Activated T-cell treated with anti-CD3 and anti-CD28 coated beads, Interleukin-2, amount 50 U/mL, for 72 hours (primary cell): Measurements from ENCODE around the gene PLAGL2. TPM values are rescaled to one million over a fixed set of nuclear protein-coding genes. Genes with fewer than 3 reads are reported as not detected.
"Not testable (repeated sequence)": the region's sequence is repeated elsewhere in the genome, so short reads cannot be mapped to it uniquely, and the experiment has no call there.

ENCODE experiments used
- ATAC-seq, 2 donors: fragments of 150-1000 bp; cut with Tn5 transposase; replicated peaks in 1 of 2; 2 replicates each; pipeline ENCODE4 v1.10.0; 2021; ENCODE audit warnings: moderate library complexity in 2 of 2, mild to moderate bottlenecking in 1 of 2
- DNase-seq, 2 donors: peaks; one replicate each; pipeline ENCODE4 v3.0.0; 2021 to 2022; ENCODE audit warnings: mixed read lengths in 1 of 2
- H3K27ac Mint-ChIP-seq: one replicate; pipeline ENCODE4 v1.8.0; 2022; ENCODE audit warnings: mild to moderate bottlenecking, moderate library complexity, mixed read lengths
- H3K27me3 Mint-ChIP-seq: one replicate; pipeline ENCODE4 v1.8.0; 2022; ENCODE audit warnings: low read depth, mixed read lengths
- H3K36me3 Mint-ChIP-seq, 2 donors: one replicate each; pipeline ENCODE4 v1.8.0; 2022; ENCODE audit warnings: mixed read lengths in 2 of 2, mild to moderate bottlenecking in 1 of 2; ENCODE audit not compliant: insufficient read depth in 2 of 2
- H3K4me1 Mint-ChIP-seq: one replicate; pipeline ENCODE4 v1.8.0; 2022; ENCODE audit warnings: low read depth, mixed read lengths
- H3K4me3 Mint-ChIP-seq, 2 donors: one replicate each; pipeline ENCODE4 v1.8.0; 2022; ENCODE audit warnings: mild to moderate bottlenecking in 2 of 2, mixed read lengths in 2 of 2, moderate library complexity in 2 of 2
- H3K9me3 Mint-ChIP-seq, 2 donors: one replicate each; pipeline ENCODE4 v1.8.0; 2022; ENCODE audit warnings: mixed read lengths in 2 of 2
- total RNA-seq, 2 donors: library from RNA; stranded (reverse); gene quantifications; one replicate each; pipeline ENCODE4 v1.2.3, GENCODE V29; 2022

PLAGL2 gene
- total RNA-seq, 2 donors from 2014 or later, result 98.8 to 107 TPM

DNA sequence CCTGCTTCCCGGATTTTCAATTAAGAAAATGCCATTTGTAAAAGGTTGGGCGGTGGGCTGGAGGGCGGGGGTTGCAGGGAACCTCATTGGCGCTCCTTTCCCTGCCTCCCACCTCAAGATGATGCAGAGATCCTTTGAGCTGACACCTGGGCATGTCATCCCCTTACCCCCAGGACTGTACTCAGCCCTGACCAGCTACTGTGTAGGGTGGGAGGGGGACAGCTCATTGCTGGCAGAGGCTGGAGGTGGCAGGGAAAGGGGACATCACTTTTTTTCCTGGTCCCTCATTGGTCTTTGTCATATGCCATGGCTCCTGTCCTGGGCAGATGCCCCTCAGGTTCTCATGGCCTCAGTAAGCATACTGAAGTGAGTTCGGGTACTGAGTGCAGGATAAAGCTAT is 14.2 kb downstream of the PLAGL2 start:
- H3K27me3 Mint-ChIP-seq, H3K4me3 Mint-ChIP-seq, ATAC-seq, DNase-seq, H3K9me3 Mint-ChIP-seq, H3K27ac Mint-ChIP-seq: not testable (repeated sequence)
- Mint-ChIP-seq H3K4me1 (peaks cover 77% of the 10 kb centered on the region), H3K36me3 (peaks cover 19 to 33% of the 10 kb centered on the region in 2 donors)

DNA sequence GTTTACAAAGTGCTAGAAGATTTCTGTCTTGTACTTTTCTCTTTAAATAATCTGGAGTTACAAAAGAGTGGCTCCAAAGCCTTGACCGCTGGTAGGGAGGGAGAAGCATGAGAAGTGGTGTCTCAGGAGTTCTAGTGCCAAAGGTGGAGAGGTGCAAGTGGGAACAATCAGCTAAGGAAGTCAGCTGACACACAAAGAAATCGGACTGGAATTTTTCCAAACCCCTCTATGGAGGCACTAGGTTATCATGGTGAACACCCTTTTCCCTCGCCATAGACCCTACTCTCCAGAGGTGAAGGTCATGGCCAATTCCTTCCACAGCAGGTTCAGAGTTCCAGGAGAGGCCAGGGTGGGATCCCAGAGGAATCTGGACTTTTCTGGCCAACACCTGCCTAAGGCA is 14.8 kb downstream of the PLAGL2 start:
- H3K27ac Mint-ChIP-seq, result peak overlapping the region; percentile 66
- H3K9me3 Mint-ChIP-seq, result no peaks in the 10 kb centered on the region
- peaks cover 16 to 30% of the 10 kb centered on the region in 2 donors for H3K36me3 Mint-ChIP-seq
- DNase-seq, result no peak
- no peaks in the 10 kb centered on the region for H3K27me3 Mint-ChIP-seq
- no peak overlapping the region for H3K4me3 Mint-ChIP-seq
- ATAC-seq, result no peak
- peaks cover 73% of the 10 kb centered on the region for H3K4me1 Mint-ChIP-seq

DNA sequence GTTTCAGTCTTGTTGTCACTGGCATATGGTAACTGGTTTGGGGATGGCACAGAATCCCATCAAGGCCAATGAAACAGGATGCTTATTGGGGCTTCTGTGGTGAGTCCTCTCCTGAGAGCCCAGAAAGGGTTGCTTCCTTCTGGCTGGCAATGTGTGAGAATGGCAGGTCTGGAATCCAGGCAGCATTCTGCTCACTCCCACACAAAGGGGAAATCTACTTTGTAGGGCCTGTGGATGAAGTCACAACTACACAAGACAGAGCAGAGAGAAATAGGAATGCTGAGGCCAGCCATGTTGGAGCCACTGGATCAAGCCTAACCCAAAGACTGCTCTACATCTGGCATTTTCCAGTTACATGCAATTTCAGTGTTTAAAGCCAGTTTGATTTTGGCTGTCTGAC is 15.7 kb downstream of the PLAGL2 start:
- DNase-seq (no peak), ATAC-seq (no peak)
- Mint-ChIP-seq H3K4me3 (no peak overlapping the region), H3K9me3 (no peaks in the 10 kb centered on the region), H3K27ac (peak overlapping the region; percentile 80), H3K27me3 (no peaks in the 10 kb centered on the region), H3K36me3 (peaks cover 14 to 23% of the 10 kb centered on the region in 2 donors), H3K4me1 (peaks cover 66% of the 10 kb centered on the region)

DNA sequence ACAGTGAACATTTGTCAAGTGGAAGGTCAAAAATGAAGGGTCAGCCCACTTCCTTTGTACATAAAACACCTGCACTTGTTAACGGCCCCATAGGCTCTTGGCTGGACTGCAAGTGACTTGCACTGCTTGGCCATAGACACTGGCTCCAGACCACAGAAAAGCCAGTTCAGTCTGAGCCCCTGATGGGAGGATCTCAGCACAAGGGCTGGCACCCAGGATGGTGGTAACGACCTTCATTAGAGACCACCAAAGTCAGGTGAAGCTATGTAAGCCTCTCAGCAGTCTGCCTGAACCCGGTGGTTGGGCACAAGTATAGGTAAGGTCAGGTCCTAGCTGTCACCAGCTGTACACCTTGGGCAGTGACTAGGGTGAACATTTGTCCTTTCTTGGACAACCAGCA is 16.1 kb downstream of the PLAGL2 start:
- Mint-ChIP-seq H3K4me1 (peaks cover 64% of the 10 kb centered on the region), H3K36me3 (peaks cover 14 to 22% of the 10 kb centered on the region in 2 donors), H3K4me3 (peak overlapping the region; percentile 78 to 81), H3K9me3 (no peaks in the 10 kb centered on the region), H3K27ac (peak overlapping the region; percentile 80), H3K27me3 (no peaks in the 10 kb centered on the region)
- ATAC-seq (no peak), DNase-seq (no peak)

DNA sequence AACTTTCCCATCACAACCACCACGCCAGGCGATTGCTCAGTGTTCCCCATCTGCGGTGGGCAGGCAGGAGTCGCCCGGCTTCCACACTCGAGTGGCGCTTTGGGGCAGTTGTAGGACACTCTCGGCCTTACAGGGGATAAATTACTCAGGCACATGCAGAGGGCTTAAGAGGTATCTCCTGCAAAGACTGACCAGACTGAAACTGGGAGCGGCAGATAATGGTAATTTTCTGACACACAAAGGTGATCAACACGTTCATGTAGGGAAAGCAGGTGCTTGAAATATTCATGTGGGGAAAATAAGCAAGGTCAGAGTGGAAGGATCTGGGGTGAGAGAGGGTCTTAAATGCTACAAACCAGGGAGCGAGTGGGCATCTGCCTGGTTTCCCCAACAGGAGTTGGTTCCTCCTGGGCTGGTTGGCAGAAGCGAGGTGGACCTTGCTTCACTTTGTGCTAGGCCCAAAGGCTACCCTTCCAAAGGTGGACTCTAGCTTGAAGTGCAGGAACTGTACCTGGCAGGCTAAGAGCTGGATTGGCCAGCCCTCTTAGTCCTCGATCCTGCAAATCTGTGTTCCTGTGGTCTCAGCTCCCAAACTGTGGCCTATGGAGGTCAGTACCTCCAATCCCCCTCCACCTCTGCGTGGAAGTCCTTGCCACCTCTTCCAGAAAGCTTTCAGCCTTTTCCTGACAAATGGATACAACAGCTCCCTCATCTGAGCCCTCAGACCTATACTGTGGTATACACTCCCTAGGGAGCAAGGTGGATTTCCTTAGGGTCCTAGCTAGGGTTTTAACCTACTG is 16.7 kb downstream of the PLAGL2 start:
- Mint-ChIP-seq H3K27me3 (no peaks in the 10 kb centered on the region), H3K4me3 (peak overlapping the region; percentile 78 to 81), H3K36me3 (peaks cover 11 to 16% of the 10 kb centered on the region in 2 donors), H3K27ac (peak overlapping the region; percentile 91), H3K9me3 (no peaks in the 10 kb centered on the region), H3K4me1 (peaks cover 58% of the 10 kb centered on the region)
- DNase-seq (no peak), ATAC-seq (no peak)

DNA sequence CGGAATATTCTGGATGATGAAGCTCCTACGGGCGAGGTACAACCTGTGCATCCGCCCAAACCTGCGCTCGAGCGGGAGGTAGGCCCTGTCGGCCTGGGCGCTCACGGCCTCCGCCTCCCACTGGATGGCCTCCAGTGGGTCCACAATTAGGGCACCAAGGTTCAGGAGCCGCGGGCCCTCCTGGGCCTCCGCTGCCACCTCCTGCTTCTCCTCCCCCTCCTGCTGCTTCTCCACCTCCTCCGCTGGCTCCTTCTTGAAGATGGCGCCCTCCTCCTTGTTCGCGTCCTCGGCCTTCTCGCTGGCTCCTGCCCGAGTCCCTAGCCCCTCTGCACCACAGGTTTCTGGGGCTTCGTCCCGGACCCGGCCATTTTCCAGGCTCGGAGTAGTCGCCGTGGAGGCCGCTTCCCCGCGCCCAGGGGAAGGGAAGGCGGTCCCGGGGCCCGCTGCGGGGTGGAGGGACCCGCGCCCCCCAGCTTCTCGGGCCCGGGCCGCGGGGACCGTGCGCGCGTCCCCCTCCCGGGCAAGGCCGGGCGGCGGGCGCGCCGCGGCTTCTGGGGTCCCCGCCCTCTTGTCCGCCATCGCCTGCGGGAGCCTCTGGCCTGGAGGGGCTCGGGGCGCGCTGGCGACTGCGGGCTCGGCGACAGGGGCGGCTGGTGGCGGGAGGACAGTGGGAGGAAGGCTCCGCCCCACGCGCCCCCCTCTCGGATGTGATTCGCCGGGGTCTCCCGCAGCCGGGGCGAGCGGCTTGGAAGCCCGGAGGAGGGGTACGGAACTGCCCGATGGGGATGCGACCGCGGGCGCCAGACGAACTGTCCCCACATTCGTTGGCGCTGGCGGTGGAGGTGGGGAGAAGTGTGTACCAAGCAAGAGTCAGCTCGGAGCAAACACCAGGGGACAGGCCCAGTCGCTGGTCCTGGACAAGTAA is 17.6 kb downstream of the PLAGL2 start:
- peaks cover 49% of the 10 kb centered on the region for H3K4me1 Mint-ChIP-seq
- H3K4me3 Mint-ChIP-seq, result peak overlapping the region; percentile 79 to 81
- H3K9me3 Mint-ChIP-seq, result no peaks in the 10 kb centered on the region
- ATAC-seq (peak; percentile 56), DNase-seq (peak; percentile 49 to 59)
- H3K36me3 Mint-ChIP-seq, result peaks cover 4 to 10% of the 10 kb centered on the region in 2 donors
- H3K27ac Mint-ChIP-seq, result peak overlapping the region; percentile 91
- H3K27me3 Mint-ChIP-seq, result no peaks in the 10 kb centered on the region

DNA sequence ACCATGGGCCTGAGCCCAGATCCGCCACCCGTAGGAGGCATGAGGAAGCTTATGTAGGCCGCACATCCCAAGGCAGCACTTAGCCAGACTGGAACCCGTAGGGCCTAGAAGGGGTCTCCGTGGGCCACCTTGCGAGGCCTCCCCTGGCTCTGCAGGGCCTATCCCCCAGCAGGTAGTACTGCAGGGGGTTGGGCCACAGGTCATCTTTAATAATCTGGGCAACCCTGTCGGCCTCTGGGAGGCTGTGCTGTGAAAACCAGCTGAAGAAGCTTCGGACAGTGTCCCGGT is 18.5 kb downstream of the PLAGL2 start:
- no peak overlapping the region for H3K27ac Mint-ChIP-seq
- H3K9me3 Mint-ChIP-seq, result no peaks in the 10 kb centered on the region
- H3K36me3 Mint-ChIP-seq, result peaks cover 4 to 5% of the 10 kb centered on the region in 2 donors
- no peaks in the 10 kb centered on the region for H3K27me3 Mint-ChIP-seq
- peaks cover 42% of the 10 kb centered on the region for H3K4me1 Mint-ChIP-seq
- peak overlapping the region; percentile 76 to 79 for H3K4me3 Mint-ChIP-seq
- DNase-seq, result no peak
- no peak for ATAC-seq

DNA sequence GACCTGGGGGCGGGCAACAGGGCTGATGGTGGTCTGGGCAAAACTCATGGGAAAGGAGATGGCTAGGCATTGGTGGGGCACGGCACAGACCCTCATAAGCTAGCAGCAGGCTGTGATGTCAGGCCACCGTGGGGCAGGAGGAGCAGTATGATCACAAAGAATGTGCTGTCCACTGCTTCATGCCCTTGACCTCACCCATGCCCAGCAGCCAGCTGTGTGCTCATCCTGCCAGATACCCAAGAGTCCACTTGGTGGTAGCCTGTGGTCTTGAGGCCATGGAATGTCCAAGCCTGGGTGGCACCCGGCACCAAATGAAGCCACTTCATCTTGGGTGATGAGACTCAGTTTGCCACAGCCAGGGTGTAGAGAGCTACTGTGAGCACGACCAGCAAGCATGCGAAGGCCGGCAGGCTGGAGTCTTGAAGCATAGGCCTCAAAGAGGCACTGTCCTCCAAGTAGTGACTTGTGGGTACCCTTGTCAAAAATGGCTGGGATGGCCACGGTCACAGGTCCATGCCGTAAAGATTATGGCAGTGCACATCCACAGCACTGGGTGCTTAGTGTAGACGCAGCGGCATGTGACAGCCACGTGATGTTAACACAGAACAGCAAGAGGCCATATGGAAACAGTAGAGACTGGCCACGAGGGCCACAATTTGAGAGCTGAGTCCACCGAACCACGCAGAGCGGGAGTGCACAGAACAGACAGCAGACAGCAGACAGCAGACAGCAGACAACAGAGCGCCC is 19.0 kb downstream of the PLAGL2 start:
- DNase-seq (no peak), ATAC-seq (no peak)
- Mint-ChIP-seq H3K4me1 (peaks cover 36% of the 10 kb centered on the region), H3K27ac (peak overlapping the region; percentile 6), H3K9me3 (no peaks in the 10 kb centered on the region), H3K36me3 (peaks cover 0 to under 1% of the 10 kb centered on the region in 2 donors), H3K27me3 (no peaks in the 10 kb centered on the region), H3K4me3 (peak overlapping the region; percentile 71 to 79)

DNA sequence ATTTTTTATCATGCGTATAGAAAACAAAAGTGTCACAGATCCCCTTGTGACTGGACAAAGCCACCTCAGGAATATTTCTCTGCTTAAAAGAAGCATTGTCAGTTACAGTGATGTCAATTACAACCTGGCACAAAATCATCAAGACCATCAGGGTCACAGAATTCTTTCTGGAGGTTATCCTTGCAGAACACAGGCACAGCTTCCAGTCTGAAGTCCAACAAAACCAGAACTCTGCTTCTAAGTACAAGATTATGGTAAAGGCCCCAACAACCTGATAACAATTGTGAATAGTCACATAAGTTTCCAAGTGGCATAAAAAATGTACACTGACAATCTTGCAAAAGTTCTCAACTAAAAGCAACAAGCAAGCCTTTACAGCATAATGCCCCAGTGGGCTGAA is 21.0 kb downstream of the PLAGL2 start:
- no peaks in the 10 kb centered on the region for H3K27me3 Mint-ChIP-seq
- no peaks in the 10 kb centered on the region for H3K9me3 Mint-ChIP-seq
- no peak overlapping the region for H3K27ac Mint-ChIP-seq
- no peak for DNase-seq
- H3K4me1 Mint-ChIP-seq, result peaks cover 18% of the 10 kb centered on the region
- no peak overlapping the region for H3K4me3 Mint-ChIP-seq
- no peak for ATAC-seq
- no peaks in the 10 kb centered on the region for H3K36me3 Mint-ChIP-seq

DNA sequence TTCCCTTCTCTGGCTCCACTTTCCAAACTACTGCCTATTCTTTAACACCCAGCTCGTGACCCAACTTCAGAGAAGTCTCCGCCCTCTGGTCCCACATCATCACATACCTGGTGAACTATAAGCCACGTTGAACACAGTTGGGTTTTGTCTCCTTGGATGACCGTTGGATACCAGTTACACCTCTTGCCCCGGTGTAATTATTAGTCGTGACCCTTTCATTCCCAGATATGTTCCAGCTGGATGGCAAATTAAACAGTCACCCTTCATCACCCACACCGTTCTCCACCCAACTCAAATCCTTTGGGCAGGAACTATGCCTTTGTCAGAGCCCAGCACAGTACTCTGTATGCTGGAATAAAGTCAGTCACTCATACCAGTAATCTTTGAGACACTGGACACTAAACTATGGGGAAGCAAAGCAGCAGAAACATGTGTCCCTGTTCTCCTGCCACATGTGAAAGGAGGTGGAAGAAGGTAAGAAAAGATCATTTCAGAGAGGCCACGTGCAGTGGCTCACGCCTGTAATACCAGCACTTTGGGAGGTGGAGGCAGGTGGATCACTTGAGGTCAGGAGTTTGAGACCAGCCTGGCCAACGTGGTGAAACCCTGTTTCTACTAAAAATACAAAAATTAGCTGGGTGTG is 22.5 kb downstream of the PLAGL2 start:
- no peaks in the 10 kb centered on the region for H3K27me3 Mint-ChIP-seq
- H3K9me3 Mint-ChIP-seq, result no peaks in the 10 kb centered on the region
- H3K27ac Mint-ChIP-seq, result peak overlapping the region; percentile 3
- H3K4me3 Mint-ChIP-seq, result no peak overlapping the region
- DNase-seq, result no peak
- H3K36me3 Mint-ChIP-seq, result no peaks in the 10 kb centered on the region
- ATAC-seq, result no peak
- H3K4me1 Mint-ChIP-seq, result peaks cover 6% of the 10 kb centered on the region

DNA sequence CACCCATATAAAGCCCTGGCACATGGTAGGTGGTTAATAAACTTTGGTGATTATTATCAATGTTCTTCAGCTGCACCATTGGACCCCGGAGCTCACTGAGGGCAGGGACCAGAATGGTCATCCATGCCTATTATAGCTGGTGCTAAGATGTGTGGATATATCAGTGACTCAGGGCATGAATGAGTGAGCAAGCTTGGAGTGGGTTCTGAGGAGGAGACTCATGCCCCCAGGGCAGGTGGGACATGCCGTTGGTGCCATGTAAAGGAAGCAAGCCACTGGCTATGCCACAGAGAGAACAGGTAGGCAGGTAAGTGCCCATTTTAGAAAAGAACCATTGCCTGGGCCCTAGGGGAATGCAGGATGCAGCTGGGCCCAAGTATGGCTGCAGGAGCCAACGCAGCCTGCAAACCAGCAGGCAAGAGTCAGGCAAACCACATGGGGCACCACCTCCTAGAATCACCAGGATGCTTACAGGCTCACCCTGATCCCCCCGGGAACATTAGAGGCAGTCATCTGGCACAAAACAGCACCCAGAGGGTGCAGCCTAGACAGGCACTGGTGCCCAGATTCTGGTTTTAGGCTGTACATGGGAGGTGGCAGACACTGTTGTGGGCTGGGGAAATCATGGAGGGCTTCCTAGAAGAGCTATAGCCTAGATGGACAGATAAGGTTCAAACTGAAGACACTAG is 23.5 kb downstream of the PLAGL2 start:
- H3K4me3 Mint-ChIP-seq, result no peak overlapping the region
- H3K27ac Mint-ChIP-seq, result no peak overlapping the region
- no peaks in the 10 kb centered on the region for H3K9me3 Mint-ChIP-seq
- no peak for DNase-seq
- no peaks in the 10 kb centered on the region for H3K36me3 Mint-ChIP-seq
- H3K4me1 Mint-ChIP-seq, result no peaks in the 10 kb centered on the region
- peak; percentile 10 to 12 for ATAC-seq
- H3K27me3 Mint-ChIP-seq, result no peaks in the 10 kb centered on the region

DNA sequence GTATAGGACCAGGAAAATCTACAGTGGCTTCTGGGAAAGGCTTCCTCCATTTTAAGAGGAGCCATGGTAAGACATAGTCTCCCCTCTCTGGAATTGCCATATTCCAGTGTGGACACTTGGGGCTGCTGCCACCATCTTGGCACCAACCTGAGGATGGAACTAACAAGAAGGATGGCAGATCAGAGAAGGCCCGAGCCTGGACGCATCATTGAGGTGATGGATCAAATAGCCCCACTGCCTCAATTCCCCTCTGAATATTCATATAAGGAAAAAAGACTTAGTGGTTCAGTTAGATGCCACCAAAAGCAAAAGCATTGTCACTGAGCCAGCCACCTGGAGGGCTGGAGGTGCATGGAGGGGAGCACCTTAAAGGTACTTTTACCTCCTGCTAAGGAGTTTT is 25.9 kb downstream of the PLAGL2 start:
- no peaks in the 10 kb centered on the region for H3K27me3 Mint-ChIP-seq
- no peak overlapping the region for H3K27ac Mint-ChIP-seq
- ATAC-seq (no peak), DNase-seq (no peak)
- H3K4me3 Mint-ChIP-seq, result no peak overlapping the region
- no peaks in the 10 kb centered on the region for H3K36me3 Mint-ChIP-seq
- no peaks in the 10 kb centered on the region for H3K9me3 Mint-ChIP-seq
- H3K4me1 Mint-ChIP-seq, result peaks cover 4% of the 10 kb centered on the region
